ENCODE results near the gene PCDHGB2. TPM values are rescaled to one million over a fixed set of nuclear protein-coding genes. Genes with fewer than 3 reads are reported as not detected.
"Not testable (repeated sequence)": the region's sequence is repeated elsewhere in the genome, so short reads cannot be mapped to it uniquely, and the experiment has no call there.

The PCDHGB2 gene
- total RNA-seq: 1 to 10 TPM; 2.3 to 9.3 TPM

DNA sequence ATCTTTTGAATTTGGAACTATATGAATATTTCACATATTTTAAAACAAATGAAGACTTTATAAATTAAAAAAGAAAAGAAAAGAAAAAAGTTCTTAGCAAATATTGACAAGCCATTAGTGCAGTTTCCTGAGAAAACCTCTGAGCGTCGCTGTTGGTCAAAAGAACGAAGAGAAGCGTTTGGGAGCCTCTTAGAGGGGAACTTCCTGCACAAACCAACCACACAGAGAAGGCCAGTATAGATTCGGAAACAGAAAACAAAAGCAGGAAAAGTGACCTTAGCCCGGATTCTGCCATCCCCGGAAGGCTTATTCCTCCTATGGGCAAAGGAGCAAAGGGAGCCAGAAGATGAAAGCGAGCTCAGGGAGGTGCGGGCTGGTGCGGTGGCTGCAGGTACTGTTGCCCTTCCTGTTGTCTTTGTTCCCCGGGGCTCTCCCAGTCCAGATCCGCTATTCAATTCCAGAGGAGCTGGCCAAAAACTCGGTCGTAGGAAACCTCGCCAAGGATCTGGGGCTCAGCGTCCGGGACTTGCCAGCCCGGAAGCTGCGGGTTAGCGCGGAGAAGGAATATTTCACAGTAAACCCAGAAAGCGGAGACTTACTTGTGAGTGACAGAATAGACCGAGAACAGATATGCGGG, at the start of gene PCDHGB2:
TSS of gene PCDHGB2 (plus strand) at position 205 of the 637 bp plus-strand sequence. CDS start at position 347, 142 bp downstream.
- DNase-seq: no peak

GRCh38 chr5:141313711-141314110, 46.1 kb upstream of the PCDHGB2 start:
- Histone ChIP-seq H3K4me3 (no peak overlapping the region), H3K9me3 (peaks cover 0 to 83% (median 0%) of the 10 kb centered on the region in 3 donors), H3K4me1 (no peaks in the 10 kb centered on the region), H3K27me3 (no peaks in the 10 kb centered on the region), H3K36me3 (replicated peaks in 1 of 2; ENCODE audit: insufficient read depth in 1 of 2, low read depth in 2 of 2) (peaks cover 1 to 16% of the 10 kb centered on the region in 2 donors), H3K27ac (no peak overlapping the region)
- no peak for TF ChIP-seq POLR2A (IDR thresholded peaks at IDR 0.05)
- TF ChIP-seq, protein P1, sequence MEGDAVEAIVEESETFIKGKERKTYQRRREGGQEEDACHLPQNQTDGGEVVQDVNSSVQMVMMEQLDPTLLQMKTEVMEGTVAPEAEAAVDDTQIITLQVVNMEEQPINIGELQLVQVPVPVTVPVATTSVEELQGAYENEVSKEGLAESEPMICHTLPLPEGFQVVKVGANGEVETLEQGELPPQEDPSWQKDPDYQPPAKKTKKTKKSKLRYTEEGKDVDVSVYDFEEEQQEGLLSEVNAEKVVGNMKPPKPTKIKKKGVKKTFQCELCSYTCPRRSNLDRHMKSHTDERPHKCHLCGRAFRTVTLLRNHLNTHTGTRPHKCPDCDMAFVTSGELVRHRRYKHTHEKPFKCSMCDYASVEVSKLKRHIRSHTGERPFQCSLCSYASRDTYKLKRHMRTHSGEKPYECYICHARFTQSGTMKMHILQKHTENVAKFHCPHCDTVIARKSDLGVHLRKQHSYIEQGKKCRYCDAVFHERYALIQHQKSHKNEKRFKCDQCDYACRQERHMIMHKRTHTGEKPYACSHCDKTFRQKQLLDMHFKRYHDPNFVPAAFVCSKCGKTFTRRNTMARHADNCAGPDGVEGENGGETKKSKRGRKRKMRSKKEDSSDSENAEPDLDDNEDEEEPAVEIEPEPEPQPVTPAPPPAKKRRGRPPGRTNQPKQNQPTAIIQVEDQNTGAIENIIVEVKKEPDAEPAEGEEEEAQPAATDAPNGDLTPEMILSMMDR (IDR thresholded peaks at IDR 0.05): no peak
- DNase-seq: no peak
- intact Hi-C loops (cut with DNase I): no loop called here
- no peak for ATAC-seq

More for the DNA sequence above, at the start of gene PCDHGB2:
- H3K27ac ChIP-seq: no peak within 1 kb of the TSS
- TF ChIP-seq POLR2A (IDR thresholded peaks at IDR 0.05): no peak
- TF ChIP-seq, protein P1 (IDR thresholded peaks at IDR 0.05): peak in 4 of 7 experiments; percentile 19 to 35 (median 28)
- H3K9me3 ChIP-seq: peaks cover 0 to 77% (median 8%) of the 10 kb centered on the region in 3 donors
- intact Hi-C loops (cut with DNase I): no loop called here
- no peak within 1 kb of the TSS for H3K4me3 ChIP-seq
- no peaks in the 10 kb centered on the region for H3K4me1 ChIP-seq
- no peaks in the 10 kb centered on the region for H3K27me3 ChIP-seq
- H3K36me3 ChIP-seq (replicated peaks in 1 of 2; ENCODE audit: insufficient read depth in 1 of 2, low read depth in 2 of 2): no peaks in the 10 kb centered on the region
- peak; percentile 24 for ATAC-seq
- WGBS, 2 donors: 10 to 18% methylated on average over 24 of the region's 24 CpGs

DNA sequence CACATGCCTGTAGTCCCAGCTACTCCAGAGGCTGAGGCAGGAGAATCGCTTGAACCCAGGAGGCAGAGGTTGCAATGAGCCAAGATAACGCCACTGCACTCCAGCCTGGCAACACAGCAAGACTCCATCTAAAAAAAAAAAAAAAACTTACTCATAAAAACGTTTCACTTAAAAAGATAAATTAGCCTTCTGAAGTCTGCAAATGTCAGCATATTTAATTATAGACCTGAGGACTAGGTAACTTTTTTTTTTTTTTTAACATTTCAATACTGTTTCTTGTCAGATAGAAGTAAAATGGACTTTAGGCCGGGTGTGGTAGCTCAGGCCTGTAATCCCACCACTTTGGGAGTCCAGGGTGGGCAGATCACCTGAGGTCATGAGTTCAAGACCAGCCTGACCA, 42.8 kb upstream of the PCDHGB2 start:
- Histone ChIP-seq H3K36me3 (replicated peaks in 1 of 2; ENCODE audit: insufficient read depth in 1 of 2, low read depth in 2 of 2) (peaks cover 1 to 16% of the 10 kb centered on the region in 2 donors), H3K4me1 (peaks cover 13% of the 10 kb centered on the region), H3K9me3 (peaks cover 0 to 88% (median 3%) of the 10 kb centered on the region in 3 donors)
- H3K4me3 ChIP-seq; H3K27me3 ChIP-seq; ATAC-seq; DNase-seq; intact Hi-C loops (cut with DNase I); H3K27ac ChIP-seq: not testable (repeated sequence)
- WGBS, 2 donors: 79 to 88% methylated on average over 4 of the region's 4 CpGs

DNA sequence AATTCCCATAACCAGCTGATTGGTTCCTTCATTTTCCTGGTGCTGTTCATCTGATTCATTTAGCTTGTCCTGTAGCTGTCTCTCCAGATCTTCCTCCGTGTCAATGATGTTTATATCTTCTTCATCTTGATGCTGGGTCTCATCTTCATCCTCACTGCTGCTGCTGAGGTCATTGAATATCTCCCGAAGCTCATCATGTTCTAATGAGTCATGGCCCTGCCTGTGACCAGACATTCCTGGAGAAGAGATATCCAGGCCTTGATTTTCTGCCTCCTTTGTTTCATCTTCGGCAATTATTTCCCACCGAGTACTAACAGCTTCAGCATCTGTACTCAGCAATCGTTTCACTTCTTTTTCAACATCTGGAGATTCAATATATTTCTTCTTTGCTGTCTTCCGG, 40.6 kb upstream of the PCDHGB2 start:
- Histone ChIP-seq H3K9me3 (peaks cover 0 to 71% (median 3%) of the 10 kb centered on the region in 3 donors), H3K4me3 (no peak overlapping the region), H3K27ac (no peak overlapping the region), H3K36me3 (replicated peaks in 1 of 2; ENCODE audit: insufficient read depth in 1 of 2, low read depth in 2 of 2) (peaks cover 1 to 10% of the 10 kb centered on the region in 2 donors), H3K4me1 (peaks cover 13% of the 10 kb centered on the region), H3K27me3 (no peaks in the 10 kb centered on the region)
- no peak for TF ChIP-seq POLR2A (IDR thresholded peaks at IDR 0.05)
- TF ChIP-seq, protein P1 (IDR thresholded peaks at IDR 0.05): no peak
- intact Hi-C loops (cut with DNase I): no loop called here
- ATAC-seq (no peak), DNase-seq (no peak)
- 96 to 98% methylated on average over 6 of the region's 6 CpGs for WGBS, 2 donors

GRCh38 chr5:141319699-141320098, 40.1 kb upstream of the PCDHGB2 start:
- H3K4me3 ChIP-seq: peak overlapping the region in 1 of 2 donors; percentile 20
- WGBS, 2 donors: 56 to 81% methylated on average over 5 of the region's 5 CpGs
- peak overlapping the region in 1 of 4 donors; percentile 93 for H3K27ac ChIP-seq
- TF ChIP-seq POLR2A (IDR thresholded peaks at IDR 0.05): no peak
- TF ChIP-seq, protein P1 (IDR thresholded peaks at IDR 0.05): no peak
- H3K4me1 ChIP-seq: peaks cover 13% of the 10 kb centered on the region
- H3K9me3 ChIP-seq: peaks cover 0 to 67% (median 3%) of the 10 kb centered on the region in 3 donors
- H3K36me3 ChIP-seq (replicated peaks in 1 of 2; ENCODE audit: insufficient read depth in 1 of 2, low read depth in 2 of 2): peaks cover 1 to 10% of the 10 kb centered on the region in 2 donors
- intact Hi-C loops (cut with DNase I): no loop called here
- no peaks in the 10 kb centered on the region for H3K27me3 ChIP-seq
- DNase-seq (no peak), ATAC-seq (no peak)

Measured in body of pancreas (tissue), 4 donors.